Effector CD4-positive, alpha-beta T cell (primary cell): ENCODE results near the gene COL10A1. TPM values are rescaled to one million over a fixed set of nuclear protein-coding genes. Genes with fewer than 3 reads are reported as not detected.

Experiments used
- DNase-seq: peaks from one replicate; pipeline ENCODE4 v3.0.0-alpha.2; 2020
- total RNA-seq: gene quantifications from one replicate; lab custom pipeline; 2026; lab: John Stamatoyannopoulos, UW

Gene COL10A1
- total RNA-seq, result not detected

DNA sequence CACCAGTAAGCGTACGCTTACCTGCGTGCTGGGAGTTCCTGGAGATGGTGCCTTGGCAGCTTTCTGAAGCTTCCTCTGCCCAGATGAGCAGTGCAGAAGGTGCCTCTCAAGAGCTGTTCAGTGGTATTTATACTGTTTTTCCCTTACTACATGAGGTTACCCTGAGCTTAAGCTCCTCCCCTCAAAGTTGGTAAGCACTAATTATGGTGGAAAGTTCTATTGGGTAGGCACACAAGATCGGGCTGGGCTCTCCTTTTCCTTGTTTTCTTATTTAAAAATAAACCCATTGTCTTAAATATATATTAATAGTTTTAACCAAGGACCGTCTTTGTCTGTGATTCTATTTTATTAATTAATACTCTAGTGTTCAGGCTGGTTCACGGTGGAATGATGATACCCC, at the start of gene COL10A1:
COL10A1 (minus strand) TSS at position 101 of the 400 bp plus-strand sequence. CDS start 640 bp downstream, outside the sequence.
- DNase-seq, result no peak

DNA sequence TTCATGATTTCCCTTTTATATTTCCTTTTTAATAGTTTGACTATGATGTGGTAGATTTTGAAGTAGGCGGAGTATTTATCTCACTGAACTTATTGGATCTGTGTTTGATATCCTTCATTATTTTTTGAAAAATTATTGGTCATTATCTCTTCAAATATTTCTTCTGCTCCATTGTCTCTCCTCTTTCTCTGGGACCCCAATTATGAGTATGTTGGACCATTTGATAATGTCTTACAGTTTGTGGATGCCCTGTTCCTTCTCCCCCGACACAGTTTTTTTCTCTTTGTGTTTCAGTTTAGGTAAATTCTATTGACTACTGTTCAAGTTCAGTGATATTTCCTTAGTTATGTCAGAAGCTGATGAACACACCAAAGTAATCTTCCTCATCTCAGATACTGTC, 49.4 kb upstream of the COL10A1 start:
- no peak for DNase-seq

DNA sequence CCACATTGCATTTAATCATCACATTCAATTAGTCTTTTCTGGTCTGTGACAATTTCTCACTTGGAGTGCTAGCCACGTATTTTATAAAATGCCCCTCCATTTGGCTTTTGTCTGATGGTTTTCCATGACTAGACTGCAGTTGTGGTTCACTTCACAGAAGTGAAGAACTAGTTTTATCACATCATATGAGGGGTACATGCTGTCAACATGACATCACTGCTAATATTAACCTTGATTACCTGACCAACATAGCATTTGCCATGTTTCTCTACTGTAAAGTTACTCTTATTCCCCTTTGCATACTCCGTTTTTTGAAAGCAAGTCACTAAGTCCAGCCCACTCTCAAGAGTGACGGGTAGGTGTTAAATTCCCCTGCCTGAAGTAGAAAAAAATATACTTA, 48.0 kb upstream of the COL10A1 start:
- DNase-seq, result no peak

DNA sequence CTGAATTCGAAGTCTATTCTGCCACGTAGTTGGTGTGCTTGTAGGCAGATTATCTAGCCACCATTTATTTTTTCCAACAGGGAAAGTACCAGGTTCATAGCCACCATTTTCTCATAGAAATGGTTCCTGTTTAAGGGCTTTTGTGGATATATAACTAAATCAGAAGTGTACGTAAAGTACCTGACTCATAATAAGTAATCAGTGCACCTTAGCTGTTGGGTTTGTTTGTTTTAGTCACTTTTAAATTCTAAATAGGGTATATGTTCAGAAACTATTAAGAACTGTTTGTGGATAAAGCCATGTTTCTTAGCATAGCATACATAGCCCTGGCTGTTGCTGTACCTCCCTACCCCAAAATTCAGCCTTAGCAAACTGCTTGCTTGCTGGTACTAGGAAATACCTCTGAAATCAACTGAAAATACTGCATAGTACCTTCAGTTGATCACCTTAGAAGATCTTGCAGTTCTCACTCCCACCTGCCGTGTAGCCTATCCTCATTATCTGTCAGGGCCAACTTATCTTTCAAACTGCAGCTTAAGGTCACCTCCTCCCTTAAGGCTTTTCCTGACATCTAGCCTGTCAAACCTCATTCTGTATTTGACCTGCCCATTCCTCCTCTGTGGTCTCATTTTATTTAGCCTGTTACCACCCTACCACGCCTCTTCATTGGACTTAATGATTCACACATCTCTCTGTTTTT, 44.6 kb upstream of the COL10A1 start:
- DNase-seq, result no peak

DNA sequence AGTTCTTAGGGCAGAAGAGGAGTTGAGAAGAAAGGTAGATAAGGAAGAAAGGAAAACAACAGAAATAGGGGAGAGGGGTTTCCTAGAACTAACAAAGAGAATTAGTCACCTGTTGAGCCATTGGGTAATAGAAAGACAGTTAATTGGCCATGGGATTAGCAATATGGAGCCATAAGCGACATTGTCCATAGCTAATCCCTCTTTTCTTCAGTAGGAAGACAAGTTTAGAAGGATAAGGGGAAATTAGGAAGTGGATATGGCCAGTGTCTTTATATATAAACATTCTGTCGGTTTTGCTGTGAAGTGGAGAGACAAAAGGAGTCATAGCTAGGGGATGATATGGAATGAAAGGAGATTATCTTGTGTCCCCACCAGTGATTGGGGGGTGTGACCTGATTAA, 43.9 kb upstream of the COL10A1 start:
- DNase-seq, result no peak

DNA sequence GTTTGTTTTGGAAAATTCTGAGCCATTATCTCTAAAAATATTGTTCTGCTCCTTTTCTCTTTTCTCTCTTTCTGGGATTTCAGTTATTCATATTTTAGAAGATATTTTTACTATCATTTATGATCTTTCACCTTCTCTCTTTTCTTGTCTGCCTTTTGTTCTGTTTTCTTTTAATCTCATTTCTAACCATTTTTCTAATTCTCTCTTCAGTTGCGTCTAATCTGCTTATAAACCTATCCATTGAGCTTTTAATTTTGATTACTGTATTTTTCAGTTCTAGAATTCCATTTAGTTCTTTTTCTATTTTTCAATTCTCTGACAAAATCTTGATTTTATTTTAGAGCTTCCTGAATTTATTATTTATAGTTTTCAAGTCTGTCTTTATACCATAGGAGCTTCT, 42.2 kb upstream of the COL10A1 start:
- no peak for DNase-seq

DNA sequence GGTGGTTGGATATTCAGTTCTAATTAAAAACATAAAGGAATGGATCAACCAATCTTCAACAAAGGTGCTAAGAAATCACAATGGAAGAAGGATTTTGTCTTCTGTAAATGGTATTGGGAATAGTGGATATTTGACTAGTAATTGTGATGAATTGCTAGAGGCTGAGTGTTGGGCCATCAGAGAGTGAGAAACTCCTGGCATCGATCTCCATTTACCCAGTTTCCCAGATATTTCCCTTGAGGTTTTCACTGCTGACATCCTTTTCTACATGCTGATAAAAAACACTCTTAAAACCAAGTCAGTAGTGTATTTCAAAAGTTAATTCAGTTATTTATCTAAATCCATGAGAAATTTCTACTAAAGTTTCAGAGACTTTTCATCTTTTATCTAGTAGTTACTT, 40.4 kb upstream of the COL10A1 start:
- DNase-seq, result no peak

DNA sequence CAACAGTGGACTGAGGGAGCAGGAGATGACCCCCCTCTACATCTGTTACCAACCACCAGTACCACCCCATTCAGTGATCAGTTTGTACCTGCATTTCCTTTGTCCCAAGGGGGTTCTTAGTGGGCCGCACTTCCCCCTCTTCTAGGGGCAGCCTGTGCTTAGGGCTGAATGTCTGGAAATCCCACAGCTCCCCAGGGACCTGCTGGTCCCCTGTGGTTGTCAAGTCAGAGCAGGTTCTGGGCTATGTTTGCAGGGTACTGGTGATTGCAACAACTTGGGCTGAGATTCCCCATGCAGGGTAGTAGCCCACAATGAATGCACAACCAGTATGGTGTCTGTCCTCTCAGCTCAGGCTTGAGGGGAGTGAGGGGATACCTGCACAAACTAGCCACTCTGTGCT, 39.7 kb upstream of the COL10A1 start:
- no peak for DNase-seq

DNA sequence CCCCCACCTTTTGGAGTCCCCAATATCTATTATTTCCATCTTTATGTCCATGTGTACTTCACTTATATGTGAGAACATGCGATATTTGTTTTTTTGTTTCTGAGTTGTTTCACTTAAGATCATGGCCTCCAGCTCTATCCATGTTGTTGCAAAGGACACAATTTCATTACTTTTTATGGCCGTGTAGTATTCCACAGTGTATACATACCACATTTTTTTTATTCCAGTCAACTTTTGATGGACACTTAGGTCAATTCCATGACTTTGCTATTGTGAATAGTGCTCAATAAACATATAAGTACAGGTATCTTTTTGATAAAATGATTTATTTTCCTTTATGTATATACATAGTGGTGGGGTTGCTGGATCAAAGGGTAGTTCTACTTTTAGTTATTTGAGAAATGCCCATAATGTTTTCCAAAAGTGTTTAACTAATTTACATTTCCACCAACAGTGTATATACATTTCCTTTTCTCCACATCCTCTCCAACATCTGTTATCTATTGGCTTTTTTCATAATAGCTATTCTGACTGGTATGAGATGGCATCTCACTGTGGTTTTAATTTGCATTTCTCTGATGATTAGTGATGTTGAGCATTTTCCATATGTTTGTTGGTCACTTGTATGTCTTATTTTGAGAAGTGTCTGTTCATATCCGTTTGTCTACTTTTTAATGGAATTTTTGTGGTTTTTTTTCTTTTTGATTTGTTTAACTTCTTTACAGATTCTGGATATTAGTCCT, 34.0 kb upstream of the COL10A1 start:
- DNase-seq, result no peak

DNA sequence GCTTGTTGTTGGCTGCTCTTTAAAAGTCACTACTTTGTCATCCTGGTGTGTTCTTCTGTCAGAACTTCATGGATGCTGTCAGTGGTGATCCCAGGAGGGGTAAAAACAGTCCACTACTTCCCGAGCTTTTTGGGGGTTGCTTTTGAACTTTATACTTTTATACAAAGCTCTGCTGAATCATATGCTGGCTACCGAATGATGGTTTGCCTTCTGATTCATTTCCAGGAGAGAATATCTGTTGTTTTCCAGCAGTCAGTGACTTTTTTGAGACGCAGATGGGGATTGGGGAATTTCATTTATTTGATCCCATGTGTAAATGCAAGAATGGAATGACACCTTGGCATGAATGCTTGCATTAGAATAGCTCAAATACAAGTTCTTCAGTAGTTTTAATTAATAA, 32.7 kb upstream of the COL10A1 start:
- no peak for DNase-seq

DNA sequence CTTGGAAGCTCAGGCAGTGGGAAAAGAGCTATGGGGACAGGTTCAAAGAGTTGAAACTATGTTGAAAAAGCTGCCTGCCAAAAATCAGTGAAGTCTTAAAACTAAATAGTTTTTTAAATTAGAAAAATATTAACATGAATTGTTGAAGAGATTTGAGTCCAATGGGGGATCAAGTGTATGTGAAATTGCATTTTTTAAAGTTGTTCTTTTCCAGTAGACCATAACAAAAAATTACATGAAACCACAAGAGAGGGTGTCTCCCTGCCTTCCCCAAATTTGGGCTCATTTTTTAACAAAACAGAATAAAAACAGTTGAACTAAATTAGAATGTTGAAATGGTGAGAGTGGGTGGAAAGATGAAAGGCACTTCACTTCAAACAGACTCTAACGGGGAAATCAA, 31.5 kb upstream of the COL10A1 start:
- DNase-seq, result no peak

DNA sequence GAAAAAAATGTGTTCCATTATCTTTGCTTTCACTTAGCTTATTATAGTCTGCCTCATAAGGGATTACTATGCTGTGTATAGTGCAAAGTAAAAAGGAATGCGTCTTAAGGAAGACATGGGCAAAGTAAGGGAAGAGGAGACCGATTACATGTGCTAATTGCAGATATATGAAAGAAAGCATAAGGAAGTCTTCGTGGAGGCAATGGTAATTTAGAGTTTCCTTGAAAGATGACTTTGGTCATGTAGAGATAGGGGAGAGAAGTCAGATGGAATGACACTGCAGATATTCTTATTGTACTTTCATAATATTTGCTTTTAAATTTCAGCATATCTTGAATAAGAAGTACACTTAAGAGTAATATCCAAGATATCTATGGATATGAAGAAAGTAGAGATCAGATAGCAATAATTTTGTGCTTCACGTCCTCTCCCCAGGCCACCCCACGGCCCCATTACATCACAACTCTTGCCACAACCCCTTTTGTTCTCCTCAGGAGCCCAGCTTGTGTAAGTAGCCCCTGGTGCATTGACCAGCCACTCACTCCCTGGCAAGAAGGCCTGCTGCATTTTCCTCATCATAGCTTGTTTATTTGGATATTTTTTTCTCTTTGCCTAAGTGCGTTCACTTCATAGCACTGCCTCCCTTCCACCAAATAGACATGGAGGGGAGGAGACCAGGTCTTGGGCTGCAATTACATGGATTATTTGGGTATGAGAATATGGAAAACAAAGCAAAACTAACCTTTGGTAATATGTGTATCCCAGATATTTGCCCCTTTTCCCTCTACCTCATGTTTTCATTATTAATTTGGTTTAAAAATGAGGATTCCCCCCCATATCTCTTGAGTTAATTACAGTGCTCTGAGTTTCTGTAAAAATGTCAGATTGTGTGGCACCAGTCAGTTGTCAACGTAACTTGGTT, 30.7 kb upstream of the COL10A1 start:
- DNase-seq, result no peak

DNA sequence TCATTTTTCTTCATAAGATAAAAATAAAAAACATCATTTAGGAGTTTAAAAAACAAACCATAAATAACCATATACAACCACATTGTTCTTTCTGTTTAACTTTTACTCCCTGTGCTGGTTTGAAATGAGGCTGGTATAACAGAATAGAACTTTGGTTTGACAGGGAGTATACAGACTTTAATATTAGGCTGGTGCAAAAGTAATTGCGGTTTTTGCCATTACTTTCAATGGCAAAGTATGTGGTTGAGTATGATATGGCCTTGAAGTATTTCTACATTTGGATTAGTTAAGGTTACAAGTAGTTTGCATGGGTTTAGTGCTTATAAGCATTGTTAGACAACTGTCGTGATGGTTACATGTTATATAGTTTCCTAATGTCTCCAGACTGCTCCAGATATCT, 29.0 kb upstream of the COL10A1 start:
- no peak for DNase-seq

DNA sequence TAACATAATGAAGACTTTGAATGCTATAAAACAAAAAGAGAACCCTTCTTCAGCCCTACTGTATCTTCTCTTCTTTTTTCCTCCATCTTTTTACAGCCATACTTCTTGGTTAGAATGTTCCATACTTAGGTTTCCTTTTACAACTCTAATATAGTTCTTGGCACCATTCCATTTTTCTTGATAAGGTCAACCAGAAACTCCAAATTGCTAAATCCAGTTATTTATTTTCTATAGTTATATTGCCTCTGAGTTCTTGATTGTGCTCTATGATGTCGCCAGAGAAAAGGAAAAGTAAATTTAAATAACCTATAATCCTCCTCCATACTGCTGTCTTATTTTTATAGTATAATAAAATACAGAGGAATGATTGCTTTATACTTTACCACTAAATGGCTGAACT, 26.7 kb upstream of the COL10A1 start:
- DNase-seq, result no peak

DNA sequence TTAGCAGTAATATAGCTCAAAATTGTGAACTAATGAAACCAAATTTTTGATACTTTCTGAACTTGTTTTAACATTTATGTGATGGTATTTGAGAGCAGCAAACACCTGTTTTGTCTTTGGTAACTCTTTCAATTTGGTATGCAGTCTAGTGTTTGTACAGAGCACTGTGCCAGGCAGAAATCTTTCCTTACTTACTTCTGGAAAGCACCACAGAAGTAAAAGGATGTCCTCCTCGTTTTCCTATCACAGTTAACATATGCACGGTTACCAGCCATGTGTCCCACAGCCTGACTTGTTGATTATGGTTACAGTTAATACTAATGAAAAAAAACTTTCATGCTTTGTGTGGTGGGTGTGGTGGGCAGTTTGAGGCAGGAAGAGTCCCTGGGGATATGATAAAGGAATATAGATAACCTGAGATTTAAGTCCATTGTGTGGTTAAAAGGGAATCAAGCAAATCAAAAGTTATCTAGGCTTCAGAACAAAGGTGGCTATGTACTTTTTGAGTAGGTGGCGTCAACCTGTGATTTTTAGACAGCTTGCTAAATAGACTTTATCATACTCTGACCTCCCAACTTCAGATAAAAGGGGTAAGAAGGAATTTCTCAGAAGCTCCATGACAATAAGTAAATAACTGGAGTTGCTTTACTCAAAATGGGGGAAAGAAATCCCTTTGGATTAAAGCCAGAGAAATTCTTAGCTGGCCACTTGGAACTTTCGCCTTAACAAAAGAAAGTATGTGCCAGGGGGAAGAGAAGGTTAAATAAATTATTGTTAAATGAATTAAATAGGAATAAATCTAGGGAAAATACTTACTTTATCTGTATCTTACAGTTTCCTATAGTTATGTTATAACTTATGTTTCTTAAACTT, 20.1 kb upstream of the COL10A1 start:
- no peak for DNase-seq

DNA sequence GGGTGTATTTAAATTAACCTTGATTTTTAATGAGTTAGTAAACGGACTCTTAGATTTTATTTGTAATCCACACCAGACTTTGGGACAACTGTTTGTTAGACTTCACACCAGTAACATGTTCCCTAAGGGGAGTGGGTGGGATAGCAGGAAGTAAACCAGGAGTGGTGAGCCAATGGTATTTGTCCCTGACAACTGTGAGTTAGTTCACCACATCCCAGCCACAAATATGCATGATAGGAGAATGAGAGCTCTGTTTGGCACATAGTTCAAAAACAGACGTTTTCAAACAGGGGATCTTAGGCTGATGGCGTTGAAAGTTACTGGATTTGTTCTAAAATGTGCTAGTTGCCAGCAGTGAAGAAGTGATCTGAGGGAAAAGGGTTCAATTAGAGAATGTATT, 18.7 kb upstream of the COL10A1 start:
- DNase-seq, result no peak

DNA sequence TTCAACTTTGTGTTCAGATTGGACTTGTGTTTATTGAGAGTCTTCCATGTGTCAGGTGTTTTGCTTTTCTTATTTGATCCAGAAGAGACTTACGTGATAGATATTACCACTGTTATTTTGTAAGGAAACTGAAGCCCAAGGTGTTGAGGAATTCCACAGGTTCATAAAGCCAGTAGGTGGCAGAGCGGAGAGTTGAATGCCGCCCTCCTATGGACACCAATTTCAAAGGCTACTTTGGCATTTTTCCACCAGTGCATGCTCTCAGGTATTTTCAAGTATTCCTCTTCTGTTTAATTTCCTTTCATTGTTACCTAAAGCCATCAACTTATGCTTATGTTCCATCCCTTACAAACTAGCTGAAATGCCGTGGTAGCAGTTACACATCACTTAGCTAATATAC, 14.0 kb upstream of the COL10A1 start:
- DNase-seq, result no peak

DNA sequence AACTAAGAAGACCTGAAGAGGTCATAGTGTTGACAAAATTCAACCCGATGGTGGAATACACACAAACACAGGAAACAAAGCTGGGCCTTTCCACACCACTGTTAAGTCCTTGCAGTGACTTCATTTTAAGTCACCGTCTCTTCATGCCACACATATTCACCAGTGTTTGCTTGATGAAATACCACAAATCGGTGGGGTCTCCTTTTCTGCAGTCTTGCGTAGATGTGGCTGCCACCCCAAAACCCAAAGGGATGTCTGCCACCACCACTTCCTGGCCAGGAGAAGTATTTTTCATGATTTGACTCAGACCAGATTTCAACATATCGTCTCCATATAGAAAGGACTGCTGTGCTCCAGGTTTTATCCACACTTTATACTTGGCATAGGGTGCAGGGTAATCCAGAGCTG, 11.0 kb upstream of the COL10A1 start:
- no peak for DNase-seq

DNA sequence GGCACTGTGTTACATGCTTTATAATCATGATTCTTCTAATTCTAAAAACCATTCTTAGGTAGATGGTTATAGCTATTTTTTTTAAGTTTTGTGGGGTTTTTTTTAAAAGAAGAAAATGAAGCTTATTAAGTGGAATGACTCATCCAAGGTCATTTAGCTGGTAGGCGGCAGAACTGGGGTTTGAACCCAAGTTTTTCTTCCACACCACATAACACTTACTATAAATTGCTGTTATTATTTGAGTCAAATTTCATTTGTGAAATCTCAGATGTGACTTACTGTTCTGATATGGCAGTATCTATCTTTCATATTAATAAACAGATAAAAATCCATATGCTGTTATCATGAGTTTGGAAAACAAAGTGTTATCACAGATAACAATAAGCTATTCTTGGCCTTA, 10.4 kb upstream of the COL10A1 start:
- no peak for DNase-seq

DNA sequence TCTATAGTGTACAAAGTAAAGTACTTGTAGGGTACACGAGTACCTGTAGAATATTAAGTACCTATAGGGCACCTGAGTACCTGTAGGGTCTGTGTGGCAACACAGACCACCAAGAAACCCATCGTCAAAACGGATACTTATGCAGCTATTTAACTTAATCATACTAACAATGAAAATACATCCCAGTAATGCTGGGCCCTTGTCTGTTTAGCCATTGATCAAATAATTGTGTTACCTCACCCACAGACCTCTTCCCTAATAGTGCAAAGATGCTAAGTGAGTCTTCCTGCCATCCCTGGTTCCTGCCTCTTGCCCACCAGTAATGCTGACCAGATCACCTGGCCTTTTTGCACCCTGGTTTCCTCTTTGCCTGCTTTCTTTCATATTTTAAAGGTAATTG, 7.5 kb upstream of the COL10A1 start:
- no peak for DNase-seq

DNA sequence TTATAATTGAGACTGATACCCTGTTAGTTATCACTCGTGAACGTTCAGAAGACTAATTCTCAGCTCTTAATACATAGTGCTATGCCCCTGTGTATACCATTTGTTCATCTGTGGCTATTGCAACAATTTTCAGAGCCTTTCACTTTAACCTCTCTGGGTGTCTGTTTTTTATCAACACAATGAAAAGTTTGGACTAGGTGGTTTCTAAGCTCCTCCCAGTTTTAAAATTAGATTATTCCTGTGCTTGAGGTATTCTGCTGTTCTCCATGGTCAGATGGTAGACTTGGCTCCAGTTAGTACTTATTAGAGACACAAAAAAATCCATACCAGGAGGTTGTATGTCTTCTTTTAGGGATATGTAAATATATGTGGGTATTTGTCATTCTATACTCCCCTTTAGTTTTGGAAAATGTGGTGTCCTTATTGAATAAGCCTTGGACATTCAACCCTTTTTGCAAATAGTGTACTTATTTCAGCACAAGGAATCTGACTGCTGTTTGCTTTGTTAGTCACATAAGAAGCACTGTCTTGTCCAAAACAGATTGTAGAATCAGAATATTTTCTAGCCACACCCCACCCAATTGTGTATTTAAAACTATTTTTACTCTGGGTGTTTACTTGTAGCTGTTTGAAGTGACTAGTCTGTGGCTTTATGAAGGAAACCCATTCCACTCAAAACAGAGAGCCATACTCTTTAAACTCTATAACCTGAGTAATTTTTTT, 2.0 kb upstream of the COL10A1 start:
- DNase-seq, result no peak

DNA sequence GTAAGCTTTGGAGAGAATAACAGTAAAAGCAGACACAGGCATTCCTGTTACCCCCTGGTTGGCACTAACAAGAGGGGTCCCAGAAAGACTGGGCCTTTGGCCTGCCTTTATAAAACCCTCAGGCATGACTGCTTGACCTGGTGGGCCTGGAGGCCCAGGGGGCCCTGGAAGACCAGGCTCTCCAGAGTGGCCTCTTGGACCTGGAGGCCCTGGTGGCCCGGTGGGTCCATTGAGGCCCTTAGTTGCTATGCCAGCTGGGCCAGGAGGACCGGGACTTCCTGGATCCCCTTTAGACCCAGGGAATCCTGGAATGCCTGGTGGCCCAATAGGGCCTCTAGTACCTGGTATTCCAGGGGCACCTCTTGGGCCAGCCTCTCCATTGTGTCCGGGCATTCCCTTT, 5.5 kb downstream of the COL10A1 start:
- no peak for DNase-seq
